HCT116 (cell line): Measurements from ENCODE around the gene DDX1. TPM values are rescaled to one million over a fixed set of nuclear protein-coding genes. Genes with fewer than 3 reads are reported as not detected.

Experiments
- ATAC-seq: fragments of 200-7000 bp; cut with Tn5 transposase; 2 replicates; pipeline ENCODE4 v1.9.1; 2020; ENCODE audit warnings: mild to moderate bottlenecking, moderate library complexity
- BruUV-seq: library from RNA; stranded (reverse); fragments of 400-500 nt; replicated peaks from 2 replicates; lab custom pipeline; 2021; lab: Mats Ljungman, UMichigan
- CTCF ChIA-PET: fragments of 300-600 bp; sonication (Branson Sonifier 250); formaldehyde crosslinking; loops from one replicate; lab custom pipeline; 2021; ENCODE audit warnings: antibody characterized with exemption; lab: Charles Lee
- POLR2A ChIA-PET: fragments of 300-600, 350-600 bp; sonication (Branson Sonifier 250); formaldehyde crosslinking; loops from one replicate; lab custom pipeline; 2021; ENCODE audit warnings: antibody characterized with exemption; lab: Charles Lee
- RAD21 ChIA-PET, 2 experiments: fragments of 300-600 bp; sonication (Branson Sonifier 250); formaldehyde crosslinking; loops; one replicate each; lab custom pipeline; 2023; ENCODE audit warnings: low total read pairs in 2 of 2; ENCODE audit not compliant: uncharacterized antibody in 2 of 2, unreplicated experiment in 2 of 2, low non-redundant PET in 1 of 2; lab: Charles Lee
- DNase-seq: peaks from one replicate; pipeline ENCODE4 v3.0.0-alpha.2; 2010; ENCODE audit warnings: low read depth, low spot score
- H2AFZ ChIP-seq: fragments of 200-600 bp; shearing (Covaris generic), sonication (generic); 2 replicates; pipeline ENCODE4 v1.6.1; 2017; ENCODE audit warnings: low read depth, mixed run types, mixed read lengths, antibody characterized with exemption, low read length; ENCODE audit not compliant: poor library complexity, severe bottlenecking
- H3K27ac ChIP-seq: 2 replicates; pipeline ENCODE4 v1.5.1; 2012; ENCODE audit warnings: low read depth, low read length
- H3K27me3 ChIP-seq: fragments of 200-600 bp; sonication (generic); 2 replicates; pipeline ENCODE4 v1.6.1; 2016; ENCODE audit warnings: mixed run types, low read length, mixed read lengths; ENCODE audit not compliant: insufficient read depth
- H3K36me3 ChIP-seq, 2 experiments: fragments of 200-500 bp in 1 of 2; fragments of 200-600 bp in 1 of 2; sonication (Bioruptor generic) in 1 of 2; sonication (generic) in 1 of 2; 2 replicates each; pipeline versions ENCODE4 v1.5.1 to v1.6.1; 2014 to 2016; ENCODE audit warnings: low read length in 2 of 2, inconsistent platforms in 1 of 2, mixed read lengths in 1 of 2, mixed run types in 1 of 2; ENCODE audit not compliant: insufficient read depth in 2 of 2, control insufficient read depth in 1 of 2
- H3K4me1 ChIP-seq, 2 experiments: fragments of 200-600 bp in 1 of 2; sonication (generic) in 1 of 2; 2 replicates each; pipeline versions ENCODE4 v1.5.1 to v1.6.1; 2012 to 2017; ENCODE audit warnings: low read length in 2 of 2, inconsistent platforms in 1 of 2, mild to moderate bottlenecking in 1 of 2, mixed read lengths in 1 of 2, mixed run types in 1 of 2, moderate library complexity in 1 of 2; ENCODE audit not compliant: insufficient read depth in 2 of 2, control insufficient read depth in 1 of 2
- H3K4me2 ChIP-seq: fragments of 200-600 bp; sonication (generic); 2 replicates; pipeline ENCODE4 v1.6.1; 2017; ENCODE audit warnings: mixed run types, low read length, mixed read lengths
- H3K4me3 ChIP-seq, 2 experiments: fragments of 200-600 bp in 1 of 2; sonication (generic) in 1 of 2; replicated peaks in 1 of 2; 2 replicates each; pipeline ENCODE4 v1.5.1; 2011 to 2016; ENCODE audit warnings: low read length in 2 of 2, control low read depth in 1 of 2, low read depth in 1 of 2, mild to moderate bottlenecking in 1 of 2, mixed read lengths in 1 of 2, mixed run types in 1 of 2
- H3K79me2 ChIP-seq: fragments of 200-600 bp; sonication (generic); 2 replicates; pipeline ENCODE4 v1.6.1; 2017; ENCODE audit warnings: mild to moderate bottlenecking, mixed run types, low read length, moderate library complexity, mixed read lengths; ENCODE audit not compliant: insufficient read depth
- H3K9ac ChIP-seq: fragments of 200-600 bp; sonication (generic); 2 replicates; pipeline ENCODE4 v1.6.1; 2016; ENCODE audit warnings: low read length, mixed read lengths
- H3K9me2 ChIP-seq: fragments of 200-600 bp; sonication (generic), shearing (Covaris generic); 2 replicates; pipeline ENCODE4 v1.6.1; 2017; ENCODE audit warnings: mixed run types, mild to moderate bottlenecking, moderate library complexity; ENCODE audit not compliant: insufficient read depth
- H3K9me3 ChIP-seq, 2 experiments: fragments of 200-500 bp in 1 of 2; fragments of 200-600 bp in 1 of 2; sonication (Bioruptor generic) in 1 of 2; sonication (generic) in 1 of 2; 2 replicates each; pipeline ENCODE4 v1.6.1; 2014 to 2017; ENCODE audit warnings: low read length in 2 of 2, mixed read lengths in 2 of 2, inconsistent platforms in 1 of 2, low read depth in 1 of 2, mild to moderate bottlenecking in 1 of 2, mixed run types in 1 of 2, moderate library complexity in 1 of 2; ENCODE audit not compliant: control insufficient read depth in 1 of 2, insufficient read depth in 1 of 2
- H4K20me1 ChIP-seq: fragments of 200-600 bp; sonication (generic), shearing (Covaris generic); 2 replicates; pipeline ENCODE4 v1.6.1; 2017; ENCODE audit warnings: mixed run types, mild to moderate bottlenecking, moderate library complexity; ENCODE audit not compliant: insufficient read depth
- ATF3 ChIP-seq: IDR thresholded peaks from 2 replicates; pipeline ENCODE4 v1.6.1; 2012
- EGR1 ChIP-seq: IDR thresholded peaks from 2 replicates; pipeline ENCODE4 v1.6.1; 2012; ENCODE audit warnings: low read depth
- ELF1 ChIP-seq: IDR thresholded peaks from 2 replicates; pipeline ENCODE4 v1.6.1; 2012; ENCODE audit warnings: low read depth, borderline replicate concordance
- EZH2 ChIP-seq: fragments of 200-600 bp; sonication (generic); IDR thresholded peaks from 2 replicates; pipeline ENCODE4 v1.6.1; 2017; ENCODE audit warnings: antibody characterized with exemption, mixed run types
- EZH2phosphoT487 ChIP-seq: fragments of 200-600 bp; IDR thresholded peaks from 2 replicates; pipeline ENCODE4 v1.6.1; 2018; ENCODE audit warnings: antibody characterized with exemption, borderline replicate concordance
- FOSL1 ChIP-seq: IDR thresholded peaks from 2 replicates; pipeline ENCODE4 v1.6.1; 2012; ENCODE audit warnings: low read depth
- JUND ChIP-seq: IDR thresholded peaks from 2 replicates; pipeline ENCODE4 v1.6.1; 2012
- MAX ChIP-seq: IDR thresholded peaks from 2 replicates; pipeline ENCODE4 v1.6.1; 2012
- POLR2A ChIP-seq: IDR thresholded peaks from 2 replicates; pipeline ENCODE4 v1.7.0; 2011; ENCODE audit warnings: borderline replicate concordance; ENCODE audit not compliant: insufficient read depth, insufficient read length; ENCODE audit errors: extremely low read depth
- RAD21 ChIP-seq: IDR thresholded peaks from 2 replicates; pipeline ENCODE4 v1.6.1; 2012; ENCODE audit warnings: low read depth, mild to moderate bottlenecking
- REST ChIP-seq: IDR thresholded peaks from 2 replicates; pipeline ENCODE4 v1.6.1; 2012; ENCODE audit warnings: low read depth
- SIN3A ChIP-seq: IDR thresholded peaks from 2 replicates; pipeline ENCODE4 v1.6.1; 2012; ENCODE audit warnings: low read depth
- SRF ChIP-seq: IDR thresholded peaks from 2 replicates; pipeline ENCODE4 v1.6.1; 2012; ENCODE audit warnings: low read depth
- YY1 ChIP-seq: IDR thresholded peaks from 2 replicates; pipeline ENCODE4 v1.6.1; 2011; ENCODE audit warnings: low read length, low read depth, moderate library complexity, mild to moderate bottlenecking; ENCODE audit not compliant: insufficient replicate concordance; ENCODE audit errors: extremely low read depth
- ZBTB33 ChIP-seq: IDR thresholded peaks from 2 replicates; pipeline ENCODE4 v1.6.1; 2011; ENCODE audit warnings: mild to moderate bottlenecking, low read length, moderate library complexity; ENCODE audit not compliant: insufficient replicate concordance; ENCODE audit errors: extremely low read depth
- ZNF274 ChIP-seq: fragments of 200-500 bp; sonication (Bioruptor generic); IDR thresholded peaks from 2 replicates; pipeline ENCODE4 v1.6.1; 2014; ENCODE audit warnings: mild to moderate bottlenecking, low read depth, low read length, inconsistent platforms
- intact Hi-C: fragments of 100-400 bp; cut with micrococcal nuclease; formaldehyde crosslinking; loops from 2 replicates; pipeline ENCODE4 v1.10.0; 2022
- total RNA-seq: library from RNA; stranded (reverse); gene quantifications from one replicate; pipeline ENCODE4 v1.2.1, GENCODE V29; 2021; ENCODE audit not compliant: unreplicated experiment

Gene DDX1
- total RNA-seq, 1 experiment from 2014 or later = 117 TPM

- intact Hi-C loops = no loop called here
- TF ChIP-seq FOSL1 (no peak), RAD21 (no peak), POLR2A (no peak), SRF (no peak), ATF3 (no peak), SIN3A (no peak), EGR1 (no peak), YY1 (no peak), EZH2 (no peak), ELF1 (no peak), ZNF274 (no peak), REST (no peak), ZBTB33 (no peak), MAX (no peak), JUND (no peak), EZH2phosphoT487 (no peak)
- no peak for DNase-seq
- Histone ChIP-seq H3K4me1 (peaks cover 0 to 4% of the 10 kb centered on the region in 2 experiments; a peak in 1 of 4 replicates), H3K79me2 (no peaks in the 10 kb centered on the region), H3K27me3 (no peaks in the 10 kb centered on the region), H3K27ac (no peak overlapping the region), H3K4me2 (no peak overlapping the region), H4K20me1 (no peaks in the 10 kb centered on the region), H3K9ac (no peak overlapping the region), H3K9me3 (no peaks in the 10 kb centered on the region), H3K4me3 (no peak overlapping the region), H3K36me3 (peaks cover 0 to 17% of the 10 kb centered on the region in 2 experiments; a peak in 1 of 4 replicates), H3K9me2 (no peaks in the 10 kb centered on the region), H2AFZ (no peak overlapping the region)
- no TSS peak for BruUV-seq
- CTCF ChIA-PET = no interaction called here
- no peak for ATAC-seq
- POLR2A ChIA-PET = no interaction called here
- RAD21 ChIA-PET = no interaction called here
These were observed 48.6 kb downstream of the DDX1 start for GRCh38 chr2:15640261-15640711.
